ENCODE measurements around the gene GRIK1.

- TF ChIP-seq CTCF (optimal IDR thresholded peaks at IDR 0.05 in 1 of 3, IDR thresholded peaks at IDR 0.05 in 1 of 3, conservative IDR thresholded peaks at IDR 0.05 in 1 of 3; ENCODE audit: extremely low read depth in 1 of 3, insufficient read depth in 2 of 3, low read length in 3 of 3) (no peak), EZH2 (IDR thresholded peaks at IDR 0.05; ENCODE audit: low read length) (no peak)
Observed at GRCh38 chr21:29888437-29888836, 51.4 kb downstream of the GRIK1 start.

Data from keratinocyte (primary cell).